Adrenal gland (tissue), 5 donors: ENCODE measurements around the gene MYH10.

Experiments used
- POLR2A ChIP-seq, 2 donors: fragments of 450-650 bp; IDR thresholded peaks; one replicate each; pipeline ENCODE4 v1.6.1; 2017; ENCODE audit warnings: antibody characterized with exemption in 2 of 2, mild to moderate bottlenecking in 2 of 2, moderate library complexity in 1 of 2
- TF ChIP-seq, protein P1 (sequence below), 6 experiments: fragments of 450-650 bp in 4 of 6; fragments of 200-600 bp in 2 of 6; sonication (generic) in 1 of 6; IDR thresholded peaks; 1 replicate in 5 of 6; 2 replicates in 1 of 6; pipeline versions ENCODE4 v1.5.1 to v1.8.0; 2016 to 2021; ENCODE audit warnings: antibody characterized with exemption in 6 of 6, mild to moderate bottlenecking in 2 of 6, moderate library complexity in 1 of 6
- donor health status: DM: no; HTN: no; CAD: no.

DNA sequence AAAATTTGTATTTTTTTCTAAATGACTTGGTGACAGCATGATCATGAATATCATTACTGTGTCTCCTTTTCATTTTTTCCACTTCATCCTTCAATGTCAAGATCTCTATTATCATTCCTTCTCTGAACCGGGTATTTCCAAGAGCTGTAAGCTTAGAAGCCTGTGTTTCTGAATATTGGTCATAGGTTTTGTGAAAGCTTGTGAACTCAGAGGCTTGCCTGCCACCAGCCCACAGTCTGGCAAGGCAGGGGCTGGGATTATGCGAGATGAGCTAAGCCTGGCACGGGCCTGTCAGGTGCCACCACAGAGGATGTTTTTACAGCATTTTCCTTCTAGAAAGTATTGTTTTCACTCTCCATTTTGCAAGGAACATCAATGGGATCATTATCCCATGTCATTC, 92.8 kb downstream of the MYH10 start:
- TF ChIP-seq, protein P1, sequence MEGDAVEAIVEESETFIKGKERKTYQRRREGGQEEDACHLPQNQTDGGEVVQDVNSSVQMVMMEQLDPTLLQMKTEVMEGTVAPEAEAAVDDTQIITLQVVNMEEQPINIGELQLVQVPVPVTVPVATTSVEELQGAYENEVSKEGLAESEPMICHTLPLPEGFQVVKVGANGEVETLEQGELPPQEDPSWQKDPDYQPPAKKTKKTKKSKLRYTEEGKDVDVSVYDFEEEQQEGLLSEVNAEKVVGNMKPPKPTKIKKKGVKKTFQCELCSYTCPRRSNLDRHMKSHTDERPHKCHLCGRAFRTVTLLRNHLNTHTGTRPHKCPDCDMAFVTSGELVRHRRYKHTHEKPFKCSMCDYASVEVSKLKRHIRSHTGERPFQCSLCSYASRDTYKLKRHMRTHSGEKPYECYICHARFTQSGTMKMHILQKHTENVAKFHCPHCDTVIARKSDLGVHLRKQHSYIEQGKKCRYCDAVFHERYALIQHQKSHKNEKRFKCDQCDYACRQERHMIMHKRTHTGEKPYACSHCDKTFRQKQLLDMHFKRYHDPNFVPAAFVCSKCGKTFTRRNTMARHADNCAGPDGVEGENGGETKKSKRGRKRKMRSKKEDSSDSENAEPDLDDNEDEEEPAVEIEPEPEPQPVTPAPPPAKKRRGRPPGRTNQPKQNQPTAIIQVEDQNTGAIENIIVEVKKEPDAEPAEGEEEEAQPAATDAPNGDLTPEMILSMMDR (IDR thresholded peaks at IDR 0.05), result no peak
- TF ChIP-seq POLR2A (IDR thresholded peaks at IDR 0.05), result no peak
